NT2/D1 (cell line): ENCODE results near the gene CLMP.

ENCODE experiments used
- DNase-seq: peaks from one replicate; pipeline ENCODE4 v3.0.0-alpha.2; 2011; ENCODE audit warnings: low read depth, low spot score
- H3K27me3 ChIP-seq: 2 replicates; pipeline ENCODE4 v1.6.0; 2011; ENCODE audit warnings: mild to moderate bottlenecking; ENCODE audit not compliant: insufficient read length, insufficient read depth
- H3K36me3 ChIP-seq: 2 replicates; pipeline ENCODE4 v1.6.1; 2011; ENCODE audit warnings: mild to moderate bottlenecking, low read length, mixed read lengths; ENCODE audit not compliant: insufficient read depth, insufficient read length
- H3K4me1 ChIP-seq: 2 replicates; pipeline ENCODE4 v1.5.1; 2011; ENCODE audit not compliant: insufficient read depth, insufficient read length
- H3K4me3 ChIP-seq: 2 replicates; pipeline ENCODE4 v1.5.1; 2011; ENCODE audit warnings: low read depth; ENCODE audit not compliant: insufficient read length
- H3K9ac ChIP-seq: 2 replicates; pipeline ENCODE4 v1.6.0; 2011; ENCODE audit warnings: low read depth; ENCODE audit not compliant: insufficient read length
- H3K9me3 ChIP-seq: 2 replicates; pipeline ENCODE4 v1.5.1; 2011; ENCODE audit warnings: mild to moderate bottlenecking, low read length; ENCODE audit not compliant: insufficient read depth
- SUZ12 ChIP-seq: IDR thresholded peaks from 2 replicates; pipeline ENCODE4 v1.6.1; 2011; ENCODE audit not compliant: insufficient read length, insufficient read depth; ENCODE audit errors: extremely low read depth
- YY1 ChIP-seq: IDR thresholded peaks from 2 replicates; pipeline ENCODE4 v1.6.1; 2011; ENCODE audit not compliant: insufficient read length, insufficient read depth
- ZNF274 ChIP-seq: IDR thresholded peaks from 2 replicates; pipeline ENCODE4 v1.6.1; 2011; ENCODE audit warnings: mild to moderate bottlenecking, low read depth, low read length

CLMP gene

DNA sequence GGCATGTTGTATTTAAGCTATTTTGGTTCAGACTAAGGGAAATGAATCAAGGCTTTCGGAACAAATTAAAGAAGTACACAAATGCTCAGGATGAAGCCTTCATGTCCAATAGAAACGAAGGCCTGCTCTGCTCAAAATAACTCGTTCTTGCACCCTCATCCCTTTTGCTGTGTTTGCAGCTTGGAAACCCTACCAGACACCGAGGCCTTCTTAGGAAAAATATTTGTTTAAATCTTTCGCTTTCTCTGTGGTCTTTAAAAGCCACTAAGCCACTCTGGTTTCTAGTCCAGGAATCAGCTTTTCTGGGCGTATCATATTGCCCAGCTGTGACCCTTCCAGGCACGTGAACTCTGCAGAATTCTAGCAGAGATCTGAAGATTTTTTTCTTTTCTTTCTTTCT lies 72.2 kb downstream of the CLMP start:
- no peaks in the 10 kb centered on the region for H3K9me3 ChIP-seq

GRCh38 chr11:123122341-123122740 lies 72.7 kb downstream of the CLMP start:
- H3K4me1 ChIP-seq: no peaks in the 10 kb centered on the region
- DNase-seq: no peak
- no peak for TF ChIP-seq ZNF274
- no peak for TF ChIP-seq SUZ12
- no peak for TF ChIP-seq YY1
- H3K4me3 ChIP-seq: no peak overlapping the region
- no peaks in the 10 kb centered on the region for H3K9me3 ChIP-seq
- no peak overlapping the region for H3K9ac ChIP-seq
- no peaks in the 10 kb centered on the region for H3K27me3 ChIP-seq
- H3K36me3 ChIP-seq: no peaks in the 10 kb centered on the region

More for the DNA sequence above, 72.2 kb downstream of the CLMP start:
- Histone ChIP-seq H3K36me3 (no peaks in the 10 kb centered on the region), H3K27me3 (no peaks in the 10 kb centered on the region), H3K9ac (no peak overlapping the region), H3K4me1 (no peaks in the 10 kb centered on the region), H3K4me3 (no peak overlapping the region)
- DNase-seq: no peak
- TF ChIP-seq YY1 (no peak), ZNF274 (no peak), SUZ12 (no peak)

- no peaks in the 10 kb centered on the region for H3K4me1 ChIP-seq
- H3K27me3 ChIP-seq: no peaks in the 10 kb centered on the region
- DNase-seq: no peak
- no peaks in the 10 kb centered on the region for H3K36me3 ChIP-seq
- no peak overlapping the region for H3K4me3 ChIP-seq
- H3K9ac ChIP-seq: no peak overlapping the region
- peaks cover 7% of the 10 kb centered on the region; the same call in 1 of the 2 replicates for H3K9me3 ChIP-seq
- TF ChIP-seq YY1 (no peak), SUZ12 (no peak), ZNF274 (no peak)
Measured at GRCh38 chr11:123116486-123116885, 78.6 kb downstream of the CLMP start.

GRCh38 chr11:123111465-123111864 lies 83.6 kb downstream of the CLMP start:
- TF ChIP-seq YY1 (no peak), SUZ12 (no peak), ZNF274 (no peak)
- Histone ChIP-seq H3K27me3 (no peaks in the 10 kb centered on the region), H3K36me3 (no peaks in the 10 kb centered on the region), H3K9me3 (peaks cover 7% of the 10 kb centered on the region; the same call in 1 of the 2 replicates), H3K9ac (no peak overlapping the region), H3K4me1 (no peaks in the 10 kb centered on the region), H3K4me3 (no peak overlapping the region)
- DNase-seq: peak; percentile 9

GRCh38 chr11:123110397-123110796 lies 84.7 kb downstream of the CLMP start:
- no peaks in the 10 kb centered on the region for H3K9me3 ChIP-seq
- TF ChIP-seq YY1: no peak
- H3K9ac ChIP-seq: no peak overlapping the region
- no peaks in the 10 kb centered on the region for H3K36me3 ChIP-seq
- no peaks in the 10 kb centered on the region for H3K4me1 ChIP-seq
- H3K27me3 ChIP-seq: no peaks in the 10 kb centered on the region
- no peak overlapping the region for H3K4me3 ChIP-seq
- no peak for DNase-seq

GRCh38 chr11:123107945-123108495 lies 87.0 kb downstream of the CLMP start:
- no peak overlapping the region for H3K9ac ChIP-seq
- H3K4me3 ChIP-seq: no peak overlapping the region
- H3K27me3 ChIP-seq: no peaks in the 10 kb centered on the region
- H3K4me1 ChIP-seq: no peaks in the 10 kb centered on the region
- H3K36me3 ChIP-seq: no peaks in the 10 kb centered on the region
- no peaks in the 10 kb centered on the region for H3K9me3 ChIP-seq
- no peak for TF ChIP-seq ZNF274
- no peak for DNase-seq

DNA sequence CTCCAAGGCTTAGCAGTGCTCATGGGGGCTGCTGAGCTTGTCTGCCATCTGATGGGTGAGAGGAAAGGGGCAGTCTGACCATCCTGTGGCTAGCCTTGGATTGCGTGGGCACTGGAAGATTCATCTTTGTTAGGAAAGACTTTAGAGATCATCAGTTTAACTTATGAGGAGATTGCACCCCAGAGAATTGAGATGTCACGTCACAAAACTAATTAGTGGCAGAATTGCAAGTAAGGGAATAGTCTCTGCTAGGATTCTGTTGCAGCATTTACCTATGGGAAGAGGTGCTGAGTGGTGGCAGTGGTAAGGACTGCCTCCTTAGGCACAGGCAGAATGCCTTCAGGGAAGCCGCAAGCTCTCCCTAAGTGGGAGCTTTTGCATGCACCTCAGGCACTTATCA lies 90.4 kb downstream of the CLMP start:
- no peak overlapping the region for H3K4me3 ChIP-seq
- DNase-seq: no peak
- no peak for TF ChIP-seq ZNF274
- TF ChIP-seq SUZ12: no peak
- TF ChIP-seq YY1: no peak
- H3K27me3 ChIP-seq: no peaks in the 10 kb centered on the region
- H3K9ac ChIP-seq: no peak overlapping the region
- H3K4me1 ChIP-seq: no peaks in the 10 kb centered on the region
- H3K9me3 ChIP-seq: no peaks in the 10 kb centered on the region
- H3K36me3 ChIP-seq: no peaks in the 10 kb centered on the region

DNA sequence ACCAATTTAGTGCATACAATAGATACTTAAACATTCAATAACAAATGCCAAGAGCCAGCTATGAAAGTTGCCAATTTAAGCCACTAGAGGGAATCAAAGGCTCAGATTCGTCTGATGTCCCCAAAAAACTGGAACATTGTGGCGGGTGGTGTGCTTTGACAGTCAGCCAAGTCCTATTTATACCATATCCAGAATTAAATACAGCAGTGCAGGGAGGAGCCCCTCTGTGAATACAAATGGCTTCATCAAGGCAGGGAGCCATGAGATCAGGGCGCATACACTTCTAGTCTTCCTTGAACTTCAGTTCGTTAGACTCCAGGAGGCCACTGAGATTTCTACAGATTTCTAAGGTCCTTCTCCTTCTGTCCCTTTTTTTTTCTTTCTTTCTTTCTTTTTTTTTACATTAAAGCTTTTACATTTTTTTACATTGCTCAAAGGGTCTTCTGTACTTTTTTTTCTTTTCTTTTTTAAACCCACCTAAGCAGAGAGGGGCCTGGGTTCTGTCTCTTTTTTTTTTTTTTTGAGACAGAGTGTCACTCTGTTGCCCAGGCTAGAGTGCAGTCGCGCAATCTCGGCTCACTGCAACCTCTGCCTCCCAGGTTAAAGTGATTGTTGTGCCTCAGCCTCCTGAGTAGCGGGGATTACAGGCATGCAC lies 91.6 kb downstream of the CLMP start:
- TF ChIP-seq YY1 (no peak), ZNF274 (no peak), SUZ12 (no peak)
- H3K27me3 ChIP-seq: no peaks in the 10 kb centered on the region
- no peaks in the 10 kb centered on the region for H3K4me1 ChIP-seq
- no peak overlapping the region for H3K4me3 ChIP-seq
- peak; percentile 32 for DNase-seq
- H3K9me3 ChIP-seq: no peaks in the 10 kb centered on the region
- H3K36me3 ChIP-seq: no peaks in the 10 kb centered on the region
- H3K9ac ChIP-seq: no peak overlapping the region
